Measurements from ENCODE around the gene KATNB1. TPM values are rescaled to one million over a fixed set of nuclear protein-coding genes. Genes with fewer than 3 reads are reported as not detected.
"Not testable (repeated sequence)": the region's sequence is repeated elsewhere in the genome, so short reads cannot be mapped to it uniquely, and the experiment has no call there.

The KATNB1 gene
- polyA plus RNA-seq, 4 donors: 9.6 to 19.3 (median 12.1) TPM

DNA sequence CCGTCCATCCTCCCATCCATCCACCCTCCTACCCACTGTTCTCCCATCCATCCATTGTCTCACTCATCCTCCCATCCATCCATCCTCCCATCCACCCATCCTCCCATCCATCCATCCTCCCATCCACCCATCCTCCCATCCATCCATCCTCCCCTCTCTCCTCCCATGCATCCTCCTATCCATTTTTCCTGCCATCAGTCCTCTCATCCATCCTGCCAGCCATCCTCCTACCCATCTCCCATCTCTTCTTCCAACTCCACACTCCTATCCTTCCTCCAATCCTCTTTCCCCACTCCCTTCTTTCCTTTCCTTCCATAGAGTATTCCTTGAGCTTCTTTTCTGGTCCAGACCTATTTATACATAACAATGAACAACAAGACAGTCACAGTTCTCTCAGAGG, 28.9 kb upstream of the KATNB1 start:
- FAIRE-seq: no peak
- Histone ChIP-seq H3K4me3 (ENCODE audit: low read depth in 1 of 3, low read length in 3 of 3) (no peak overlapping the region), H3K36me3 (ENCODE audit: control insufficient read depth in 3 of 3, insufficient read depth in 2 of 3, low read depth in 1 of 3, low read length in 3 of 3) (peaks cover 0 to 2% (median 0%) of the 10 kb centered on the region in 3 donors), H3K4me1 (ENCODE audit: control insufficient read depth in 3 of 3, insufficient read depth in 2 of 3, low read depth in 1 of 3, low read length in 2 of 3) (peaks cover 0 to 23% (median 0%) of the 10 kb centered on the region in 3 donors), H3K27me3 (ENCODE audit: control insufficient read depth in 3 of 3, insufficient read depth in 3 of 3, low read length in 3 of 3) (no peaks in the 10 kb centered on the region), H3K27ac (ENCODE audit: low read depth in 1 of 3, low read length in 2 of 3) (no peak overlapping the region), H3K9me3 (ENCODE audit: control insufficient read depth in 2 of 2, insufficient read depth in 1 of 2, low read depth in 1 of 2, low read length in 1 of 2) (no peaks in the 10 kb centered on the region)
- DNase-seq: no peak
- 80 to 95% (median 83%) methylated on average over 1 of the region's 1 CpG for WGBS, 3 donors

DNA sequence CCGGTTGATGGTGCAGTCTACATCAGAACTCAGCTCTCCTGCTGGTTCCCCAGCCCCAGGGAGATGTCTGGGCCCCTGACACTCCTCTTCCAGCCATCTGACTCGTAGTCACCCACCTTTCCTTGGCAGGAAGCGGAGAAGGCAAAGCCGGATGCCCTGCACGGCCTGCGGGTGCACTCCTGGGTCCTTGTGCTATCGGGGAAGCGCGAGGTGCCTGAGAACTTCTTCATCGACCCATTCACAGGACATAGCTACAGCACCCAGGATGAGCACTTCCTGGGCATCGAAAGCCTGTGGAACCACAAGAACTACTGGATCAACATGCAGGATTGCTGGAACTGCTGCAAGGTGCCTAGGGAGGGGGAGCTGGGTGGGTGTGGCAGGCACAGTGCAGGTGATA, 28.2 kb upstream of the KATNB1 start:
- H3K9me3 ChIP-seq (ENCODE audit: control insufficient read depth in 2 of 2, insufficient read depth in 1 of 2, low read depth in 1 of 2, low read length in 1 of 2): no peaks in the 10 kb centered on the region
- FAIRE-seq (no peak), DNase-seq (no peak)
- WGBS, 3 donors: 87 to 88% (median 88%) methylated on average over 11 of the region's 11 CpGs
- H3K36me3 ChIP-seq (ENCODE audit: control insufficient read depth in 3 of 3, insufficient read depth in 2 of 3, low read depth in 1 of 3, low read length in 3 of 3): peaks cover 0 to 2% (median 0%) of the 10 kb centered on the region in 3 donors
- H3K4me1 ChIP-seq (ENCODE audit: control insufficient read depth in 3 of 3, insufficient read depth in 2 of 3, low read depth in 1 of 3, low read length in 2 of 3): peaks cover 0 to 18% (median 0%) of the 10 kb centered on the region in 3 donors
- H3K27me3 ChIP-seq (ENCODE audit: control insufficient read depth in 3 of 3, insufficient read depth in 3 of 3, low read length in 3 of 3): no peaks in the 10 kb centered on the region
- H3K27ac ChIP-seq (ENCODE audit: low read depth in 1 of 3, low read length in 2 of 3): no peak overlapping the region
- no peak overlapping the region for H3K4me3 ChIP-seq (ENCODE audit: low read depth in 1 of 3, low read length in 3 of 3)

DNA sequence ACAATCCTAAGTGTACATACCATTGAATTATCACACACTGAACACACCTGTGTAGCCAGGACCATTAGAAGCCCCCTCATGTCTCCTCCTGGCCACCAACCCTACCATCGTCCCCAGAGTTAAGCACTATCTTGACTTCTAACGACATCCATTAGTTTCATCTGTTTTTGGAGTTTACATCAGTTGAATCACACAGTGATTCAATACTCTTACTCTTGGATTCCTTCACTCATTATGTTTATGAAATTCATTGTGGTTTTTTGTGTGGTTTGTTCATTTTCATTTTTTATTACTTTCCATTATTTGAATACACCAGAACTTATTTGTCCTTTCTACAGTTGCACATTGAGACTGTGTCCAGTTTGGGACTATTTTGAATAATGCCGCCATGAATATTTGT, 27.4 kb upstream of the KATNB1 start:
- DNase-seq (no peak), FAIRE-seq (no peak)
- 86 to 88% (median 86%) methylated on average over 3 of the region's 3 CpGs for WGBS, 3 donors

DNA sequence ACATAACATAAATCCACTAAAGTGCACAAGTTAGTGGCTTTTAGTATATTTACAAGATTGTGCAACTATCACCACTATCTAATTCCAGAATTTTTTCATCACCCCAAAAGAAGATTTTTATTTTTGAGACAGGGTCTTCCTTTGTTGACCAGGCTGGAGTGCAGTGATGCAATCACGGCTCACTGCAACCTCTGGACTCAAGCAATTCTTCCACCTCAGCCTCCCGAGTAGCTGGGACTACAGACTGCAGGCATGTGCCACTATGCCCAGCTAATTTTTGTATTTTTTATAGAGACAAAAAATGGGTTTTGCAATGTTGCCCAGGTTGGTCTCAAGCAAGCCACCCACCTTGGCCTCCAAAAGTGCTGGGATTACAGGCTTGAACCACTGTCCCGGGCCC, 25.9 kb upstream of the KATNB1 start:
- no peak for DNase-seq
- Histone ChIP-seq H3K4me3 (ENCODE audit: low read depth in 1 of 3, low read length in 3 of 3) (no peak overlapping the region), H3K9me3 (ENCODE audit: control insufficient read depth in 2 of 2, insufficient read depth in 1 of 2, low read depth in 1 of 2, low read length in 1 of 2) (no peaks in the 10 kb centered on the region), H3K27ac (ENCODE audit: low read depth in 1 of 3, low read length in 2 of 3) (no peak overlapping the region), H3K4me1 (ENCODE audit: control insufficient read depth in 3 of 3, insufficient read depth in 2 of 3, low read depth in 1 of 3, low read length in 2 of 3) (peaks cover 0 to 4% (median 0%) of the 10 kb centered on the region in 3 donors), H3K36me3 (ENCODE audit: control insufficient read depth in 3 of 3, insufficient read depth in 2 of 3, low read depth in 1 of 3, low read length in 3 of 3) (no peaks in the 10 kb centered on the region), H3K27me3 (ENCODE audit: control insufficient read depth in 3 of 3, insufficient read depth in 3 of 3, low read length in 3 of 3) (no peaks in the 10 kb centered on the region)
- no peak for FAIRE-seq
- WGBS, 3 donors: 47 to 71% (median 64%) methylated on average over 3 of the region's 3 CpGs

More for the DNA sequence above, 27.4 kb upstream of the KATNB1 start:
- Histone ChIP-seq H3K4me1 (ENCODE audit: control insufficient read depth in 3 of 3, insufficient read depth in 2 of 3, low read depth in 1 of 3, low read length in 2 of 3) (peaks cover 0 to 18% (median 0%) of the 10 kb centered on the region in 3 donors), H3K36me3 (ENCODE audit: control insufficient read depth in 3 of 3, insufficient read depth in 2 of 3, low read depth in 1 of 3, low read length in 3 of 3) (peaks cover 0 to 2% (median 0%) of the 10 kb centered on the region in 3 donors), H3K9me3 (ENCODE audit: control insufficient read depth in 2 of 2, insufficient read depth in 1 of 2, low read depth in 1 of 2, low read length in 1 of 2) (no peaks in the 10 kb centered on the region), H3K27me3 (ENCODE audit: control insufficient read depth in 3 of 3, insufficient read depth in 3 of 3, low read length in 3 of 3) (no peaks in the 10 kb centered on the region), H3K27ac (ENCODE audit: low read depth in 1 of 3, low read length in 2 of 3) (no peak overlapping the region), H3K4me3 (ENCODE audit: low read depth in 1 of 3, low read length in 3 of 3) (no peak overlapping the region)

- DNase-seq (no peak), FAIRE-seq (no peak)
- Histone ChIP-seq H3K36me3 (ENCODE audit: control insufficient read depth in 3 of 3, insufficient read depth in 2 of 3, low read depth in 1 of 3, low read length in 3 of 3) (no peaks in the 10 kb centered on the region), H3K9me3 (ENCODE audit: control insufficient read depth in 2 of 2, insufficient read depth in 1 of 2, low read depth in 1 of 2, low read length in 1 of 2) (no peaks in the 10 kb centered on the region), H3K4me1 (ENCODE audit: control insufficient read depth in 3 of 3, insufficient read depth in 2 of 3, low read depth in 1 of 3, low read length in 2 of 3) (no peaks in the 10 kb centered on the region), H3K4me3 (ENCODE audit: low read depth in 1 of 3, low read length in 3 of 3) (no peak overlapping the region), H3K27me3 (ENCODE audit: control insufficient read depth in 3 of 3, insufficient read depth in 3 of 3, low read length in 3 of 3) (no peaks in the 10 kb centered on the region), H3K27ac (ENCODE audit: low read depth in 1 of 3, low read length in 2 of 3) (no peak overlapping the region)
- WGBS, 3 donors: 79 to 87% (median 84%) methylated on average over 5 of the region's 5 CpGs
These were observed 24.2 kb upstream of the KATNB1 start for GRCh38 chr16:57711346-57711745.

DNA sequence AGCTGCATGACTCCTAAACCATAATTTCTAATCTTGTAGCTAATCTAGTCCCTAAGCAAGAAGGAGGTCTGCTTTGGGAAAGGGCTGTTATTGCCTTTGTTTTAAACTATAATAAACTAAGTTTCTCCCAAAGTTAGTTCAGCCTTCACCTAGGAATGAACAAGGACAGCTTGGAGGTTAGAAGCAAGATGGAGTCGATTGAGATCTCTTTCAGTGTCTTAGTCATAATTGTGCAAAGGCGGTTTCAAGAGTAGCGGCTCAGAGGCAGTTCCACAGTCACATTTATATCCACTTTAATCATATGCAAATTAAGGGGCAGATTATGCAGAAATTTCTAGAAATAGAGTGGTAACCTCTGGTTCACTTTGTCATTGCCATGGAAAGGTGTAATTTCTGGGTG, 23.6 kb upstream of the KATNB1 start:
- 87 to 92% (median 91%) methylated on average over 3 of the region's 3 CpGs for WGBS, 3 donors
- Histone ChIP-seq H3K4me3 (ENCODE audit: low read depth in 1 of 3, low read length in 3 of 3) (no peak overlapping the region), H3K27ac (ENCODE audit: low read depth in 1 of 3, low read length in 2 of 3) (no peak overlapping the region), H3K4me1 (ENCODE audit: control insufficient read depth in 3 of 3, insufficient read depth in 2 of 3, low read depth in 1 of 3, low read length in 2 of 3) (no peaks in the 10 kb centered on the region), H3K36me3 (ENCODE audit: control insufficient read depth in 3 of 3, insufficient read depth in 2 of 3, low read depth in 1 of 3, low read length in 3 of 3) (no peaks in the 10 kb centered on the region), H3K27me3 (ENCODE audit: control insufficient read depth in 3 of 3, insufficient read depth in 3 of 3, low read length in 3 of 3) (no peaks in the 10 kb centered on the region), H3K9me3 (ENCODE audit: control insufficient read depth in 2 of 2, insufficient read depth in 1 of 2, low read depth in 1 of 2, low read length in 1 of 2) (no peaks in the 10 kb centered on the region)
- DNase-seq: no peak
- no peak for FAIRE-seq

DNA sequence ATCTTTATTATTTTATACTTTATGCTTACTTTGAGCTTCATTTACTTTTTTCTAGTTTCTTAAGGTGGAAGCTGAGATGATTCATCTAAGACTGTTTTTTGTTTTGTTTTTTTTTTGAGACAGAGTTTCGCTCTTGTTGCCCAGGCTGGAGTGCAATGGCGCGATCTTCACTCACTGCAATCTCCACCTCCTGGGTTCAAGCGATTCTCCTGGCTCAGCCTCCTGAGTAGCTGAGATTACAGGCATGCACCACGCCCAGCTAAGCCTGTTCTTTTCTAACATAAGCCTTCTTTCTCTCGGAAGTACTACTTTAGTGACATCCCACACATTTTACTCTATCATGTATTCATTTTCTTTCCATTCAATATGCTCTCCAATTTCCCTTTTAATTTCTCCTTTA, 23.0 kb upstream of the KATNB1 start:
- not testable (repeated sequence) for H3K27me3 ChIP-seq (ENCODE audit: control insufficient read depth in 3 of 3, insufficient read depth in 3 of 3, low read length in 3 of 3); H3K36me3 ChIP-seq (ENCODE audit: control insufficient read depth in 3 of 3, insufficient read depth in 2 of 3, low read depth in 1 of 3, low read length in 3 of 3); H3K27ac ChIP-seq (ENCODE audit: low read depth in 1 of 3, low read length in 2 of 3); FAIRE-seq; H3K9me3 ChIP-seq (ENCODE audit: control insufficient read depth in 2 of 2, insufficient read depth in 1 of 2, low read depth in 1 of 2, low read length in 1 of 2); H3K4me3 ChIP-seq (ENCODE audit: low read depth in 1 of 3, low read length in 3 of 3); H3K4me1 ChIP-seq (ENCODE audit: control insufficient read depth in 3 of 3, insufficient read depth in 2 of 3, low read depth in 1 of 3, low read length in 2 of 3); DNase-seq
- 51 to 67% (median 57%) methylated on average over 6 of the region's 6 CpGs for WGBS, 3 donors

- DNase-seq (no peak), FAIRE-seq (no peak)
- Histone ChIP-seq H3K4me1 (ENCODE audit: control insufficient read depth in 3 of 3, insufficient read depth in 2 of 3, low read depth in 1 of 3, low read length in 2 of 3) (no peaks in the 10 kb centered on the region), H3K9me3 (ENCODE audit: control insufficient read depth in 2 of 2, insufficient read depth in 1 of 2, low read depth in 1 of 2, low read length in 1 of 2) (no peaks in the 10 kb centered on the region), H3K27ac (ENCODE audit: low read depth in 1 of 3, low read length in 2 of 3) (no peak overlapping the region), H3K27me3 (ENCODE audit: control insufficient read depth in 3 of 3, insufficient read depth in 3 of 3, low read length in 3 of 3) (no peaks in the 10 kb centered on the region), H3K36me3 (ENCODE audit: control insufficient read depth in 3 of 3, insufficient read depth in 2 of 3, low read depth in 1 of 3, low read length in 3 of 3) (no peaks in the 10 kb centered on the region), H3K4me3 (ENCODE audit: low read depth in 1 of 3, low read length in 3 of 3) (no peak overlapping the region)
- WGBS, 3 donors: 86 to 94% (median 94%) methylated on average over 8 of the region's 8 CpGs
These were observed 22.0 kb upstream of the KATNB1 start for GRCh38 chr16:57713596-57713995.

DNA sequence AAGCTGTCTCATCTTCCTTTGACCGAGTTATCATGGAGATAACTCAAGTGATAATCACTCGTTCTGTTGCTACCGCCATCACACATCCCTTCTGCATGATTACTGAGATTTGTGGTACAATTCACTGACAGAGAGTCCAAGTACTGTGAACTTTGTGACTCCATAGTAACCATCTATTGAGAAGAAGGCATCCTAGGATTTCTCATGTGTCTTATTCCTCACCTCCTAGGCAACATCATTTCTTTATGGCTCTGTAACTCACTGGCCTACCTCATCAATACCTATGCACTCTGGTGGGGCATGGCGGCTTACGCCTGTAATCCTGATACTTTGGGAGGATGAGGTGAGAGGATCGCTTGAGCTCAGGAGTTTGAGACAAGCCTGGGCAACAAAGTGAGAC, 21.5 kb upstream of the KATNB1 start:
- Histone ChIP-seq H3K27ac (ENCODE audit: low read depth in 1 of 3, low read length in 2 of 3) (no peak overlapping the region), H3K9me3 (ENCODE audit: control insufficient read depth in 2 of 2, insufficient read depth in 1 of 2, low read depth in 1 of 2, low read length in 1 of 2) (no peaks in the 10 kb centered on the region), H3K27me3 (ENCODE audit: control insufficient read depth in 3 of 3, insufficient read depth in 3 of 3, low read length in 3 of 3) (no peaks in the 10 kb centered on the region), H3K36me3 (ENCODE audit: control insufficient read depth in 3 of 3, insufficient read depth in 2 of 3, low read depth in 1 of 3, low read length in 3 of 3) (no peaks in the 10 kb centered on the region), H3K4me3 (ENCODE audit: low read depth in 1 of 3, low read length in 3 of 3) (no peak overlapping the region), H3K4me1 (ENCODE audit: control insufficient read depth in 3 of 3, insufficient read depth in 2 of 3, low read depth in 1 of 3, low read length in 2 of 3) (no peaks in the 10 kb centered on the region)
- WGBS, 3 donors: 74 to 87% (median 81%) methylated on average over 6 of the region's 6 CpGs
- FAIRE-seq: no peak
- DNase-seq: no peak
